WERI-Rb-1 (cell line): ENCODE measurements around the gene AFDN.

Source experiments
- DNase-seq: peaks from one replicate; pipeline ENCODE4 v3.0.0-alpha.2; 2020
- H3K27ac ChIP-seq: fragments of 250-450 bp; sonication (Bioruptor Pico); 2 replicates; pipeline ENCODE4 v1.5.1; 2020; ENCODE audit warnings: mild to moderate bottlenecking, moderate library complexity
- H3K27me3 ChIP-seq: fragments of 250-450 bp; sonication (Bioruptor Pico); 2 replicates; pipeline ENCODE4 v1.5.1; 2021; ENCODE audit warnings: mild to moderate bottlenecking, low read depth, moderate library complexity; ENCODE audit not compliant: insufficient read depth, severe bottlenecking
- H3K36me3 ChIP-seq: fragments of 250-450 bp; sonication (Bioruptor Pico); 2 replicates; pipeline ENCODE4 v1.5.1; 2020; ENCODE audit warnings: mild to moderate bottlenecking, moderate library complexity
- H3K4me3 ChIP-seq: 2 replicates; pipeline ENCODE4 v1.5.1; 2011; ENCODE audit warnings: low read depth, mild to moderate bottlenecking, control low read depth, low read length
- H3K9me3 ChIP-seq: fragments of 250-450 bp; sonication (Bioruptor Pico); 2 replicates; pipeline ENCODE4 v1.5.1; 2021; ENCODE audit warnings: mild to moderate bottlenecking, moderate library complexity; ENCODE audit not compliant: severe bottlenecking
- TF ChIP-seq, protein P1 (sequence below): IDR thresholded peaks from 2 replicates; pipeline ENCODE4 v1.5.1; 2011; ENCODE audit warnings: low read depth, mild to moderate bottlenecking, control low read depth, inconsistent platforms, low read length

AFDN gene

DNA sequence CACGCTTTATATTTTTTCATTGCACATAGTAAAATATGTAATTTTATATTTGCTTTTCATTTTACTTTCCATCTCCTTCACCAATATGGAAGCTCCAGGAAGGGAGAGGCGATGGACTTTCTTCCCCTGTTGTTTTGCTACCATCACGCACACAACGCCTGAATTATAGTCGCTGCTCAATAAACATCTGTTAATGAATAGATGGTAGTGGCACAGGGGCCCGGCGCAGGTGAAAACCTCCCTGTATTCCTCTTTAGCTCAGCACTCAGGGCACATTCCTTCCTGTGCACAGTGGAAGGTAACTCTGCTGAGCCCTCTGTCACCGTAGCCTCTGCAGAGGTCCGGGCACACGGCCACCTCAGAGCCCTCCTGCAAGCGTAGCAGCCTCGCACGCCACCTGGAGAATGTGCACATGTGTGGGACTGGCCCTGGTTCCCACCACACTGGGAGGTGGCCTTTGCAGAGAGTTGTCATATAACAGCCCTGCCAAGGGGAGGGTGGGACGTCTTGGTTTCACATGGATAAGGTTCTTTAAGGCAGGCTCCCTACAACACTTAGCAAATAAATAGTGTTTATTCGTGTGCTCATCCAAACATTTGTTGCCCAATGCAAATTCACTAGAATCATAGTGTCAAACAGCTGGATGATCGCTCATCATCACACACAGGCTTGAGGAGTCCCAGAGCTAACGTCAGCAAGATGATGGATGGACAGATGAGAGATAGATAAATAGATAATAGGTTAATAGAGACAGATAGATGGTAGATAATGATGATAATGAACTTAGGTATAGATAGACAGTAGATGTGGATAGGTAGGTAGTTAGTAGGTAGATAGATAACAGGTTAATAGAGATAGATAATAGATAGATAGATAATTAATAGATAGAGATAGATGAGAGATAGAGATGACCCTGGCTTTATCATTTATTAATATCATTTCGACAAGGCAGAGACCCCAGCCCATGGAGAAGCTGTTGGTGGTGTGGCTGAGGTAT is 32.3 kb upstream of the AFDN start:
- no peak for DNase-seq
- H3K4me3 ChIP-seq: no peak overlapping the region
- TF ChIP-seq, protein P1, sequence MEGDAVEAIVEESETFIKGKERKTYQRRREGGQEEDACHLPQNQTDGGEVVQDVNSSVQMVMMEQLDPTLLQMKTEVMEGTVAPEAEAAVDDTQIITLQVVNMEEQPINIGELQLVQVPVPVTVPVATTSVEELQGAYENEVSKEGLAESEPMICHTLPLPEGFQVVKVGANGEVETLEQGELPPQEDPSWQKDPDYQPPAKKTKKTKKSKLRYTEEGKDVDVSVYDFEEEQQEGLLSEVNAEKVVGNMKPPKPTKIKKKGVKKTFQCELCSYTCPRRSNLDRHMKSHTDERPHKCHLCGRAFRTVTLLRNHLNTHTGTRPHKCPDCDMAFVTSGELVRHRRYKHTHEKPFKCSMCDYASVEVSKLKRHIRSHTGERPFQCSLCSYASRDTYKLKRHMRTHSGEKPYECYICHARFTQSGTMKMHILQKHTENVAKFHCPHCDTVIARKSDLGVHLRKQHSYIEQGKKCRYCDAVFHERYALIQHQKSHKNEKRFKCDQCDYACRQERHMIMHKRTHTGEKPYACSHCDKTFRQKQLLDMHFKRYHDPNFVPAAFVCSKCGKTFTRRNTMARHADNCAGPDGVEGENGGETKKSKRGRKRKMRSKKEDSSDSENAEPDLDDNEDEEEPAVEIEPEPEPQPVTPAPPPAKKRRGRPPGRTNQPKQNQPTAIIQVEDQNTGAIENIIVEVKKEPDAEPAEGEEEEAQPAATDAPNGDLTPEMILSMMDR: no peak
- no peaks in the 10 kb centered on the region for H3K27me3 ChIP-seq
- no peak overlapping the region for H3K27ac ChIP-seq
- H3K36me3 ChIP-seq: no peaks in the 10 kb centered on the region
- no peaks in the 10 kb centered on the region for H3K9me3 ChIP-seq

DNA sequence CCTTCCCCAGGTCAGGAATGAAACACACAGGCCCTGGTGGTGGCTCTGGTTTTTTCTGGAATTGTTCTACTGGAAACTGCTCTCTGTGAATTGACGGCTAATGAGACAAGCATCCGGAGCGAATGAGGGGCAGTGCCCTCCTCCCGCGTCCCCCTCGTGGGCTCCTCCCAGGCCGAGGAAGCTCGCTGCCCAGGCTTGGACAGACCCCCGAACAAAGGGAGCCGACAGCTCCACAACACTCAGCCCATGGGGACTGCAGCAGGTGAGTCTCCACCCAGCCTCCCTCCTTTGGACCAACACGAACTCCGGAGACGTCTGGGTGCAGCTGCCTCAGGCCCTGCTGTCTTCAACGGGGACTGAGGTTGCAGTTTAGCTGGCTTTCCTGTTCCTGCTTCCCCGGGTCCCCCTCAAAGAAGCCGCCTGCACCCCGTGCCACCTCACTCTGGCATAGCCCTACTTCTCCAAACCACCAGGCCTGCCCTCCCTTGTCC is 31.3 kb upstream of the AFDN start:
- H3K27me3 ChIP-seq: no peaks in the 10 kb centered on the region
- no peaks in the 10 kb centered on the region for H3K9me3 ChIP-seq
- no peak overlapping the region for H3K4me3 ChIP-seq
- TF ChIP-seq, protein P1: no peak
- H3K27ac ChIP-seq: no peak overlapping the region
- no peaks in the 10 kb centered on the region for H3K36me3 ChIP-seq
- no peak for DNase-seq

DNA sequence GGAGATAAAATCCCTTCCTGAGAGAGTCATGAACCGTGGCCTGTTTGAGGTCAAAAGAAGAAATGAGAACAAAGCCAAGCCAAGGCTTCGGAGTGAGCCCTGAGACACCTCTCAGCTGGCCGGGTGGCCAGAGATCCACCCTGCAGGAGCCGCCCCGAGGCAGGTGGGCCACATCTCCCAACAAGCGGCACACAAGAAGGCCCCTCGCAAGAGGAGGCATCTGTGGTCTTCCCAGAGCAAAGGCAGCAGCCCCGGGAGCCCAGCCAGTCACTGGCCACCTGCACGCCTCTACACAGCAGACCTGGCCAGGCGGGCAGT is 30.9 kb upstream of the AFDN start:
- Histone ChIP-seq H3K27ac (no peak overlapping the region), H3K36me3 (no peaks in the 10 kb centered on the region), H3K4me3 (no peak overlapping the region), H3K27me3 (no peaks in the 10 kb centered on the region), H3K9me3 (no peaks in the 10 kb centered on the region)
- DNase-seq: no peak
- TF ChIP-seq, protein P1: no peak

DNA sequence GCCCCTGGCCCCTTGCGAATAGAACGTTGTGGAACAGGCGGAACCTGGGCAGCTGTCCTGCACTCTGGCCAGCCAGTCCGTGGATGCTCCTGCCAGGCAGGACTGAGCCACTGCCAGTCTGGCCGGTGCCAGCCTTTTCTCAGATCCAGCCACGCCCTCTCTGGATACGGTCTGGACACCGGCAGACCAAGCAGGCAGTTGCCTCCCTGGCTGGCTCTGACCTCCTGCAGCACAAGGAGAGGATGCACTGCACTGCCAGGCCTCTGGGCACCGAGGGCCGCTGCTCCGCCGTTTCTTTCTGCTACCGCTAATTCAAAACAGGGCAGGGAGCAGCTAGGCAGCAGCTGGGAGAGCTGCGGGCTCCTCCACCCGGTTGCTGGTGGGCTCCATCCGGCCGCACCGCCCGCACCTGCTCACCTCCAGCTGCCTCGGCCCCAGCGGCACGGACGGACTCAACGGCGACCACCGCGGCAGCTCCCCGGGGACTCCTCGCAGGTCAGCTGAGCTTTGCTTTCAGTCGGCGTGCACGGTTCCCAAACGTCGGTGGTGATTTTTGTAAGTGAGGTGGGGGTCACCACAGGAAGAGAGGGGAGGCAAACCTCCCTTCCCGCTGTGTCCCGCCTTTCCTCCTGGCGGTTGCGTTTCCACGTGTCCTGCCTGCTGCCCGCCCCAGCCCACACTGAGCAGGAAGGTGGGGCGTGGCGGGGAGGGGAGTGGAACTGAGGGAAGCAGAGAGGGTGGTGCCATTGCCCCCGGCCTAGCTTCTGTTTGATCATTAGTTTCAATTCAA is 30.3 kb upstream of the AFDN start:
- H3K27me3 ChIP-seq: no peaks in the 10 kb centered on the region
- H3K36me3 ChIP-seq: no peaks in the 10 kb centered on the region
- H3K9me3 ChIP-seq: no peaks in the 10 kb centered on the region
- no peak for DNase-seq
- H3K27ac ChIP-seq: no peak overlapping the region
- TF ChIP-seq, protein P1: no peak
- H3K4me3 ChIP-seq: no peak overlapping the region

DNA sequence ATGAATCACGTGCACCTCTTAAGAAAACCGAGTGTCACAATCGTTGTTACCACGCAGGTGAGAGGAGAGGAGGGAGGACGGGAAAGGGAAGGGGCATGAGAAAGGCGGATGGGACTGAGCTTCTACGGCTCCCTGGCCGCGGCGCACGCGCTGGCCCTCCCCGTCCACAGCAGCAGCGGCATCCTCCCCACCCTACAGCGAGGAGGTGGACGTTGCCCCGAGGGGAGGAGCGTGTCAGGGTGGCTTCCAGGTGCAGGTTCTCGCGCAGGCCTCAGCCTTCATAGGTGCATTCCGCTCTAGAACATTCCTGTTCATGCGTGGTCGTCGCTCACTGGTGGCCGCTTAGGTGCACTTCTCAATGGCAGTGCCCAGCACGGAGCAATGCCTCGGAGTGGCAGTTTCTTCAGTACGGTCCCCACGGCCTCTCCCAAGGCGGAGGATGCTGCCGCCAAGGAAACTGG is 29.7 kb upstream of the AFDN start:
- DNase-seq: no peak
- Histone ChIP-seq H3K27me3 (no peaks in the 10 kb centered on the region), H3K4me3 (no peak overlapping the region), H3K36me3 (no peaks in the 10 kb centered on the region), H3K27ac (no peak overlapping the region), H3K9me3 (no peaks in the 10 kb centered on the region)
- TF ChIP-seq, protein P1: no peak
